Pons (tissue), 1 donor: ENCODE measurements around the gene GRK1.
"Not testable (repeated sequence)": the region's sequence is repeated elsewhere in the genome, so short reads cannot be mapped to it uniquely, and the experiment has no call there.

Experiments
- DNase-seq: peaks from one replicate; pipeline ENCODE4 v3.0.0-alpha.2; 2016; ENCODE audit warnings: low spot score

Gene GRK1

DNA sequence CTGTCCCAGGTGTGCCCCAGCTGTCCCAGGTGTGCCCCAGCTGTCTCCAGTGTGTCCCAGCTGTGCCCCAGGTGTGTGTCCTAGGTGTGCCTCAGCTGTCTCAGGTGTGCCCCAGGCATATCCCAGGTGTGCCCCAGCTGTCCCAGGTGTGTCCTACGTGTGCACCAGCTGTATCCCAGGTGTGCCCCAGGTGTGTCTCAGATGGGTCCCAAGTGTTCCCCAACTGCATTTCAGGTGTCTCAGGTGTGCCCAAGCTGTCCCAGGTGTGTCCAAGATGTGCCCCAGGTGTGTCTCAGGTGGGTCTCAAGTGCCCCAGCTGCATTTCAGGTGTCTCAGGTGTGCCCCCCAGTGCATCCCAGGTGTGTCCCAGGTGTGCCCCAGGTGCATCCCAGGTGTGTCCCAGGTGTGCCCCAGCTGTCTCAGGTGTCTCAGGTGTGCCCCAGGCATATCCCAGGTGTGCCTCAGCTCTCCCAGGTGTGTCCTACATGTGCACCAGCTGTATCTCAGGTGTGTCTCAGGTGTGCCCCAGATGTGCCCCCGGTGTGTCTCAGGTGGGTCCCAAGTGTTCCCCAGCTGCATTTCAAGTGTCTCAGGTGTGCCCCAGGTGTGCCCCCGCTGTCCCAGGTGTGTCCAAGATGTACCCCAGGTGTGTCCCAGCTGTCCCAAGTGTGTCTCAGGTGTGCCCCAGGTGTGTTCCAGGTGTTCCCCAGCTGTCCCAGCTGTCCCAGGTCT lies 1.3 kb upstream of the GRK1 start:
- DNase-seq = no peak

GRCh38 chr13:113666329-113666670 lies 719 bp upstream of the GRK1 start:
- no peak for DNase-seq

- no peak for DNase-seq
These were observed 912 bp downstream of the GRK1 start for GRCh38 chr13:113667771-113668490.

DNA sequence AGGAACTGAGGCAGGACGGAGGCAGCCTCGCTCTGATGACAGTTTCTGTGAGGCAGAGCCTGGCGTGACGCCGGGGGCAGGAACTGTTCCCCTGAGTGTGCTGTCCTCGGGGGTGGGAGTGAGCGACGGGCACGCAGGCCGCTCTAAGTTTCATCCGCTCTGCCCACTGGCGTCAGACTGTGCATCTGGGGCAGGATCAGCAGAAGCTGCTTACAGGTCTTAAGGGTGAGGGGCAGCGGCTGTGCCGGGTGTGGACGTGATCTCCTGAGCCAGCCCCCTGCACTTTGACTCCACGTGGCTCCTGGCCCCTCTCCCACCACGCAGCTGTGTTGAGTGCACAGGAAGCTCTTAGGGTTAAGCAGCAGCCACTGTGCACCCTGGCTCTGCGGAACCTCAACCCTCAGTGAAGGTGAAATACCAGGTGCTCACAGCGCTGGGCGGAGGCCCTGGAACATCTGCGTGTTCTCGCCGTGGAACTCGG lies 1.5 kb downstream of the GRK1 start:
- no peak for DNase-seq

DNA sequence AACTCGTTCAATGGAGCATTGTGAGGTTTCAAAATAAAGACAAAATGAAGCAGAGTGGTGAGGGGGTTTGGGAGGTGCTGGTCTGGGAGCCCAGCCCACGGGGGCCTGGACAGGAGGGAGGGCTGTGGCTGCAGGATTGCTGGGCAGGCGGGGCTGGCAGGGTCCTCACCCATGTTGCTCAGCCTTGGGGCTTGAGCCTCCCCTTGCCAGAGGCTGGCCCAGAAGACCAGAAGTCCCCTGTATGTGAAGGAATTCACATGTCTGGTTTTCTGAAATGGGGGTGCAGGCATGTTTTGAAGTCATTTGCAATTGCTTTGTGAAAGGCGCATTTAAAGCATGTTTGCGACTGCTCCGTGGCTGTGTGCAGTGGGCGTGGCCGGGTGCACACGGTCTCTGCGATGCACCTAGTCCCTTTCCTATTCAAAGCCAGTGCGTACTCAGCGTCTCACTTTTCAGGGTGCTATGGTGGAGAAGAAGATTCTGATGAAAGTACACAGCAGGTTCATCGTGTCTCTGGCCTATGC lies 2.3 kb downstream of the GRK1 start:
- no peak for DNase-seq

DNA sequence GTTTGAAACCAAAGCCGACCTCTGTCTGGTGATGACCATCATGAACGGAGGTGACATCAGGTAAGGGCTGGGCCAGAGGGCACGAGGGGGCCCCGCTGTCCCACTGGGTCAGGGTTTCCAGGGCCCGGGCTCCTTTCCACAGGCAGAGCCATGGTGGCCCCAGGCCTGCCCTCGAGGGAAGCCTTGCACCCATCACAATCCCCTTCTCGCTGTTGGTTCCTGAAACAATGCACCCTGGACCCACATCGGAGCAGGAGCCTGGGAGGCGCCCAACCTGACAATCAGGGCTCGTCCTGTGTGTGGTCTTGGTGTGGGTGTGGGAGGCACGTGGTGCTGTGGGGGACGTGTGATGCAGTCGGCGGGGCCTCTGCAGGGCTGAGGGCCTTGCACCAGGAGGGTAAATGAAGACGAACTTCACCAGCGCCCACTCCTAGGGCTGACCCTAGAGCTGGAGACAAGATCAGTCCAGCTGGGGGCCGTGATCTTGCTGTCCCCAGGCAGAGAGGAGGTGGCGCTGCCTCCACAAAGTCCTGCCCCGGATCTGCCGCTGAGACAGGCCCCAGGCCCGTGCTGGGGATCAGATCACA lies 2.8 kb downstream of the GRK1 start:
- DNase-seq = no peak

DNA sequence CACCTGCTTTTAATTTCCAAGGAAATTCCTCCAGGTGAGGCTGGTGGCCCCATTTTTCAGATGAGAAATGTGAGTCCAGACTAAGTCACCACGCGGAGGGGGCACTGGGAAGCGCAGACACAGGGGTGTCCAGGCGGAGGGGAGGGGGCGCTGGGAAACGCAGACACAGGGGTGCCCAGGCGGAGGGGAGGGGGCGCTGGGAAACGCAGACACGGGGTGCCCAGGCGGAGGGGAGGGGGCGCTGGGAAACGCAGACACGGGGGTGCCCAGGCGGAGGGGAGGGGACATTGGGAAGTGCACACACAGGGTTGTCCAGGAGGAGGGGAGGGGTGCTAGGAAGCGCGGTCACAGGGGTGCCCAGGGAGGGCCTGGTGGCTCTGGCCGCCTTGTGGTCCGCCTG lies 3.5 kb downstream of the GRK1 start:
- DNase-seq = no peak

GRCh38 chr13:113671066-113672001 lies 4.3 kb downstream of the GRK1 start:
- no peak for DNase-seq

- no peak for DNase-seq
These were observed 5.1 kb downstream of the GRK1 start for GRCh38 chr13:113672002-113672651.

GRCh38 chr13:113722921-113723320 lies 55.9 kb downstream of the GRK1 start:
- DNase-seq = no peak

DNA sequence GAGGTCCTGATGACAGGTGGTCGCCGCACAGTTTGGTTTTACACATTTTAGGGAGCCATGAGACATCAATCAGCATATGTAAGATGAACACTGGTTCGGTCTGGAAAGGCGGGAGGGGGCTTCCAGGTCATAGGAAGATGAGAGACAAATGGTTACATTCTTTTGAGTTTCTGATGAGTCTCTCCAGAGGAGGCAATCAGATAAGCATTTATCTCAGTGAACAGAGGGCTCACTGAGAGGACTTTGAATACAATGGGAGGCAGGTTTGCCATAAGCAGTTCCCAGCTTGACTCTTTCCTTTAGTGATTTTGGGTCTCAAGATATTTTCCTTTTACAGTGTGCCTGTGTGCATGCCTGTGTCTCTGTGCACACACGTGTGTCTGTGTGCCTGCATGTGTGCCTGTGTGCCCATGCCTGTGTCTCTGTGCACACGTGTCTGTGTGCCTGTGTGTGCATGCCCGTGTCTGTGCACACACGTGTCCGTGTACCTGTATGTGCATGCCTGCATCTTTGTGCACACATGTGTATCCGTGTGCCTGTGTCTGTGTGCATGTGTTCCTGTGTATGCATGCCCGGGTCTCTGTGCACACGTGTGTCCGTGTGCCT lies 56.5 kb downstream of the GRK1 start:
- DNase-seq = no peak

- no peak for DNase-seq
These were observed 57.2 kb downstream of the GRK1 start for GRCh38 chr13:113724016-113724758.

DNA sequence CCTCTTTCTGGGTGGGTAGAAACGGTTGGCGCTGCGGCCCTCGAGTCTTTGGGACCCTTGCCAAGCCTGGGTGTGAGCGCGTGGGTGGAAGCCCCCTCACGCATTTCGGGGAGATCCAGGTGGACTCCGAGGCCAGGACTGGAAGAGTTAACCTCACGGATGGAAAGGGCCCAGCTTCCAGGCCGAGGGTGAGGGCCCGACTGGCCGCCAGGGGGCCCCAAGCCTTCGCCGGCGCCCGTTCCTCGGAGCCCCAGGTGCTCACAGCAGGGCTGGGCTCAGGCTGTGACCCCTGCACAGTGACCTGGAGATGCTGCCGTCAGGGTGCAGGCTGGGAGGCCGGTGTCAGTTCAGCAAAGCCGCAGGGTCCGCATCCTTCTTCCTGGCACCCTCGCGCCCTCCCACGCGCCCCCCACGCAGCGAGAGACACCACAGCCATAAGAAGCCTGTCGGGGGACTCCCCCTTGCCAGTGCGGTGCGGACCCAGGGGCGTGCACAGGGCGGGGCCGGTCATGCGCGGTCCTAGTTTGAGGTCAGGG lies 57.8 kb downstream of the GRK1 start:
- peak; percentile 61 for DNase-seq

DNA sequence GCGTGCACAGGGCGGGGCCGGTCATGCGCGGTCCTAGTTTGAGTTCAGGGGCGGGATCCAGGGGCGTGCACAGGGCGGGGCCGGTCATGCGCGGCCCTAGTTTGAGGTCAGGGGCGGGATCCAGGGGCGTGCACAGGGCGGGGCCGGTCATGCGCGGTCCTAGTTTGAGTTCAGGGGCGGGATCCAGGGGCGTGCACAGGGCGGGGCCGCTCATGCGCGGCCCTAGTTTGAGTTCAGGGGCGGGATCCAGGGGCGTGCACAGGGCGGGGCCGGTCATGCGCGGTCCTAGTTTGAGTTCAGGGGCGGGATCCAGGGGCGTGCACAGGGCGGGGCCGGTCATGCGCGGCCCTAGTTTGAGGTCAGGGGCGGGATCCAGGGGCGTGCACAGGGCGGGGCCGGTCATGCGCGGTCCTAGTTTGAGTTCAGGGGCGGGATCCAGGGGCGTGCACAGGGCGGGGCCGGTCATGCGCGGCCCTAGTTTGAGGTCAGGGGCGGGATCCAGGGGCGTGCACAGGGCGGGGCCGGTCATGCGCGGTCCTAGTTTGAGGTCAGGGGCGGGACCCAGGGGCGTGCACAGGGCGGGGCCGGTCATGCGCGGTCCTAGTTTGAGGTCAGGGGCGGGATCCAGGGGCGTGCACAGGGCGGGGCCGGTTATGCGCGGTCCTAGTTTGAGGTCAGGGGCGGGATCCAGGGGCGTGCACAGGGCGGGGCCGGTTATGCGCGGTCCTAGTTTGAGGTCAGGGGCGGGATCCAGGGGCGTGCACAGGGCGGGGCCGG lies 58.5 kb downstream of the GRK1 start:
- DNase-seq = not testable (repeated sequence)

DNA sequence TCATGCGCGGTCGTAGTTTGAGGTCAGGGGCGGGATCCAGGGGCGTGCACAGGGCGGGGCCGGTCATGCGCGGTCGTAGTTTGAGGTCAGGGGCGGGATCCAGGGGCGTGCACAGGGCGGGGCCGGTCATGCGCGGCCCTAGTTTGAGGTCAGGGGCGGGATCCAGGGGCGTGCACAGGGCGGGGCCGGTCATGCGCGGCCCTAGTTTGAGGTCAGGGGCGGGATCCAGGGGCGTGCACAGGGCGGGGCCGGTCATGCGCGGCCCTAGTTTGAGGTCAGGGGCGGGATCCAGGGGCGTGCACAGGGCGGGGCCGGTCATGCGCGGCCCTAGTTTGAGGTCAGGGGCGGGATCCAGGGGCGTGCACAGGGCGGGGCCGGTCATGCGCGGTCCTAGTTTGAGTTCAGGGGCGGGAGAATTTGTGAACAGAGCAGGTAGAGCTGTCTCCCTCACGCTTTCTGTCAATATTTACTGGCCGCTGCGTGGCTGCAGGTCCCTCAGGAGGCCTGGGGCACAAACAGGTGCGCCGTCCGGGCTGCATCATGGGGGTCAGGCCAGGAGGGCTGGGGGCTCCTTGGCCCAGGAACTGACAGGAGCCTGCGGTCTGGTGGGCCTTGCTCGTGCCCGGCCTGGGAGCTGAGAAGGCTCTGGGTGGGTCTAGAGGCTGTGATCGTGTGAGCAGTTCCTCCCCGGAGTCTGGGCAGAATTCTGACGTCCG lies 59.2 kb downstream of the GRK1 start:
- peak; percentile 41 for DNase-seq

- DNase-seq = peak; percentile 10
These were observed 60.0 kb downstream of the GRK1 start for GRCh38 chr13:113726961-113727411.

GRCh38 chr13:113728571-113729054 lies 61.6 kb downstream of the GRK1 start:
- no peak for DNase-seq
